Upper lobe of left lung (tissue), 6 donors: ENCODE measurements around the gene AP4M1. TPM values are rescaled to one million over a fixed set of nuclear protein-coding genes. Genes with fewer than 3 reads are reported as not detected.

Experiments used
- ATAC-seq, 2 donors: fragments of 200-7000 bp; cut with Tn5 transposase; one replicate each; pipeline ENCODE4 v1.9.1; 2022; ENCODE audit warnings: mild to moderate bottlenecking in 2 of 2, moderate library complexity in 2 of 2; ENCODE audit not compliant: low FRiP score in 2 of 2
- DNase-seq, 2 donors: peaks; one replicate each; pipeline ENCODE4 v3.0.0-alpha.2; 2019 to 2020
- H3K27ac ChIP-seq, 4 donors: fragments of 200-600 bp; sonication (generic); one replicate each; pipeline ENCODE4 v1.5.1; 2016 to 2019
- H3K27me3 ChIP-seq, 4 donors: fragments of 200-600 bp; sonication (generic); one replicate each; pipeline ENCODE4 v1.5.1; 2017 to 2019
- H3K36me3 ChIP-seq, 4 donors: fragments of 200-600 bp; sonication (generic); one replicate each; pipeline ENCODE4 v1.5.1; 2016 to 2019
- H3K4me1 ChIP-seq, 4 donors: fragments of 200-600 bp; sonication (generic); one replicate each; pipeline ENCODE4 v1.5.1; 2018 to 2019
- H3K4me3 ChIP-seq, 4 donors: fragments of 200-600 bp; sonication (generic); one replicate each; pipeline ENCODE4 v1.5.1; 2017 to 2019; ENCODE audit warnings: mild to moderate bottlenecking in 2 of 4, moderate library complexity in 1 of 4
- H3K9me3 ChIP-seq, 4 donors: fragments of 200-600 bp; sonication (generic); one replicate each; pipeline ENCODE4 v1.5.1; 2018 to 2019
- EP300 ChIP-seq, 4 donors: sonication (generic); formaldehyde crosslinking; IDR thresholded peaks; one replicate each; pipeline ENCODE4 v1.5.1; 2017; ENCODE audit warnings: antibody characterized with exemption in 4 of 4, control low read depth in 2 of 4
- POLR2A ChIP-seq, 4 donors: fragments of 450-650 bp; IDR thresholded peaks; one replicate each; pipeline ENCODE4 v1.5.1; 2016 to 2017; ENCODE audit warnings: antibody characterized with exemption in 4 of 4, mild to moderate bottlenecking in 2 of 4
- POLR2AphosphoS5 ChIP-seq, 2 donors: sonication (generic); formaldehyde crosslinking; IDR thresholded peaks; one replicate each; pipeline ENCODE4 v1.5.1; 2017; ENCODE audit warnings: antibody characterized with exemption in 2 of 2
- WGBS, 2 donors: methylation state at CpG; one replicate each; pipeline ENCODE4 v1.1.5; 2017 to 2018; 5-methylcytosine and 5-hydroxymethylcytosine counted together
- total RNA-seq, 6 donors: library from RNA; depleted of rRNA in 4 of 6; stranded (reverse); fragments of >200 nt in 4 of 6; gene quantifications; one replicate each; pipeline versions ENCODE4 v1.1.0 to v1.2.1, GENCODE V29; 2016 to 2021
- TF ChIP-seq, protein P1 (sequence below), 6 experiments: fragments of 450-650 bp in 4 of 6; fragments of 200-600 bp in 2 of 6; sonication (generic) in 2 of 6; IDR thresholded peaks; one replicate each; pipeline ENCODE4 v1.5.1; 2016 to 2019; ENCODE audit warnings: antibody characterized with exemption in 6 of 6
- donor health status: DM: no; HTN: no; CAD: no; lungs with moderate emphysema.
- donor health status: DM: no; HTN: yes; CAD: no; lungs with severe emphysema.

Gene AP4M1
- total RNA-seq, 6 donors from 2014 or later, result 17.3 to 142 (median 19.4) TPM

DNA sequence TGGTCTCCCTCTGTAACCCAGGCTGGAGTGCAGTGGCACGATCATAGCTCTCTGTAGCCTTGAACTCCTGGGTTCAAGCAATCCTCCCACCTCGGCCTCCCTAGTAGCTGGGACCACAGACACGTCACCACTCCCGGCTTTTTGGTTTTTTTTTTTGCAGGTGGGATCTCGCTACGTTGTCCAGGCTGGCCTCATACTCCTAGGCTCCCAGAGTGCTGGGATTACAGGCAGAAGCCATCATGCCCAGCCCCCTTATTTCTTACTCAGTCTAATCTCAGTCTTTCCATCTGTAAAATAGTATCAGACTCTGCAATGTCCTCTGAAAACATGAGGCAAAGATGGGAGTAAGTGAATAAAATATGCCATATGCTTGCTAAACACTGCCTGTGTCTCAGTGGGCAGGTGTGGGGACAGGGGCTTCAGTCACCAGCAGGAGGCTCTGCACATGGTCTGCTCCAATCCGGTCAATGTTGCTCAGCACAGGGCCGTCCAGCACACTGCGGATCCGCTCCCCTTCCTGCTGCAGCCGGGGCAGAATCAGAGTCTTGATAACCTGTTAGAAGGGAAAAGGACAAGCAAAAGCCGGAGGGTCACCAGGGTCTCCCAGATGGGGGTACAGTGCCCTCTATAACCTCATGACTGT is 8.2 kb downstream of the AP4M1 start:
- ATAC-seq (no peak), DNase-seq (no peak)
- Histone ChIP-seq H3K36me3 (peaks cover 20 to 97% (median 81%) of the 10 kb centered on the region in 4 donors), H3K4me1 (no peaks in the 10 kb centered on the region), H3K4me3 (no peak overlapping the region), H3K9me3 (no peaks in the 10 kb centered on the region), H3K27me3 (no peaks in the 10 kb centered on the region), H3K27ac (no peak overlapping the region)
- WGBS, 2 donors, result 90 to 93% methylated on average over 7 to 12 of the region's 12 CpGs
- TF ChIP-seq POLR2A (IDR thresholded peaks at IDR 0.05), result no peak
- TF ChIP-seq, protein P1, sequence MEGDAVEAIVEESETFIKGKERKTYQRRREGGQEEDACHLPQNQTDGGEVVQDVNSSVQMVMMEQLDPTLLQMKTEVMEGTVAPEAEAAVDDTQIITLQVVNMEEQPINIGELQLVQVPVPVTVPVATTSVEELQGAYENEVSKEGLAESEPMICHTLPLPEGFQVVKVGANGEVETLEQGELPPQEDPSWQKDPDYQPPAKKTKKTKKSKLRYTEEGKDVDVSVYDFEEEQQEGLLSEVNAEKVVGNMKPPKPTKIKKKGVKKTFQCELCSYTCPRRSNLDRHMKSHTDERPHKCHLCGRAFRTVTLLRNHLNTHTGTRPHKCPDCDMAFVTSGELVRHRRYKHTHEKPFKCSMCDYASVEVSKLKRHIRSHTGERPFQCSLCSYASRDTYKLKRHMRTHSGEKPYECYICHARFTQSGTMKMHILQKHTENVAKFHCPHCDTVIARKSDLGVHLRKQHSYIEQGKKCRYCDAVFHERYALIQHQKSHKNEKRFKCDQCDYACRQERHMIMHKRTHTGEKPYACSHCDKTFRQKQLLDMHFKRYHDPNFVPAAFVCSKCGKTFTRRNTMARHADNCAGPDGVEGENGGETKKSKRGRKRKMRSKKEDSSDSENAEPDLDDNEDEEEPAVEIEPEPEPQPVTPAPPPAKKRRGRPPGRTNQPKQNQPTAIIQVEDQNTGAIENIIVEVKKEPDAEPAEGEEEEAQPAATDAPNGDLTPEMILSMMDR (IDR thresholded peaks at IDR 0.05), result no peak
- no peak for TF ChIP-seq POLR2AphosphoS5 (IDR thresholded peaks at IDR 0.05)
- TF ChIP-seq EP300 (IDR thresholded peaks at IDR 0.05), result no peak

DNA sequence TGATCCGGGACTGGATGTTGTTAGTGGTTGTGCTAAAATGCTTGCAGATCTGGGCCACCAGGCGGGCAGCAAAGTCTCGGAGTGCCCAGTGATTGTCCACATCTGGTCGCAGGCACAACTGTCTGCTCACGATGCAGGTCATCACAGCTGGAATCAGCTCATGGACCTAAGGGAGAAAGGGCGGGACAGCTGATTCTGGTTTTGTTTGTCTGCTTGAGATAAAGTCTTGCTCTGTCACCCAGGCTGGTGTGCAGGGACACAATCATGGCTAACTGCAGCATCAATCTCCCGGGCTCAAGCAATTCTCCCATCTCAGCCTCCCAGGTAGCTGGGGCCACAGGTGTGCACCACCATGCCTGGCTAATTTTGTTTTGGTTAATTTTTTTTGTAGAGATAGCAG is 9.7 kb downstream of the AP4M1 start:
- H3K9me3 ChIP-seq, result no peaks in the 10 kb centered on the region
- peaks cover 20 to 82% (median 66%) of the 10 kb centered on the region in 4 donors for H3K36me3 ChIP-seq
- no peak overlapping the region for H3K4me3 ChIP-seq
- TF ChIP-seq EP300 (IDR thresholded peaks at IDR 0.05) (no peak), POLR2A (IDR thresholded peaks at IDR 0.05) (no peak), POLR2AphosphoS5 (IDR thresholded peaks at IDR 0.05) (no peak)
- TF ChIP-seq, protein P1 (IDR thresholded peaks at IDR 0.05), result no peak
- 99 to 100% methylated on average over 7 of the region's 7 CpGs for WGBS, 2 donors
- H3K27me3 ChIP-seq, result no peaks in the 10 kb centered on the region
- no peak overlapping the region for H3K27ac ChIP-seq
- DNase-seq (no peak), ATAC-seq (no peak)
- no peaks in the 10 kb centered on the region for H3K4me1 ChIP-seq

DNA sequence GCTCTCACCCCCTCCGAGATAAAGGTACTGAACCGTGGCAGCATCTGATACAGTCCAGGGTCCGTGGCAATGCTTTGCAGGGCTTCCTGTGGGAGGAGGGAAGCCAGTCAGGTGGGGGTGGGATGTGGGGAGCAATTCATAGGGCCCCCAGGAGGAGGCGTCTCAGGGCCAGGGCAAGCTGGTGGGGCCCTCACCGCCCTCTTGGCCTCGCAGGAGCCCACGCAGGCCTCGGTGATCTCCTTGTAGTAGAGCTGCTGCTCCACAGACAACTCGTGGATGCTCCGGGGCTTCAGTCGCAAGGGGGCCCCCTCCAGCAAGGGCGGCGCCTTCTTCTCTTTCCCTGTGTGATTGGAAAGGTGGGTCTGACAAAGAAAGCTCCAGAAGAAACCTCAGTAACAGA is 10.5 kb downstream of the AP4M1 start:
- no peaks in the 10 kb centered on the region for H3K4me1 ChIP-seq
- TF ChIP-seq POLR2A (IDR thresholded peaks at IDR 0.05) (no peak), EP300 (IDR thresholded peaks at IDR 0.05) (no peak), POLR2AphosphoS5 (IDR thresholded peaks at IDR 0.05) (no peak)
- TF ChIP-seq, protein P1 (IDR thresholded peaks at IDR 0.05), result no peak
- no peak for ATAC-seq
- no peak for DNase-seq
- WGBS, 2 donors, result 89 to 90% methylated on average over 2 to 13 of the region's 13 CpGs
- H3K4me3 ChIP-seq, result no peak overlapping the region
- no peaks in the 10 kb centered on the region for H3K9me3 ChIP-seq
- H3K36me3 ChIP-seq, result peaks cover 19 to 74% (median 59%) of the 10 kb centered on the region in 4 donors
- no peaks in the 10 kb centered on the region for H3K27me3 ChIP-seq
- no peak overlapping the region for H3K27ac ChIP-seq

DNA sequence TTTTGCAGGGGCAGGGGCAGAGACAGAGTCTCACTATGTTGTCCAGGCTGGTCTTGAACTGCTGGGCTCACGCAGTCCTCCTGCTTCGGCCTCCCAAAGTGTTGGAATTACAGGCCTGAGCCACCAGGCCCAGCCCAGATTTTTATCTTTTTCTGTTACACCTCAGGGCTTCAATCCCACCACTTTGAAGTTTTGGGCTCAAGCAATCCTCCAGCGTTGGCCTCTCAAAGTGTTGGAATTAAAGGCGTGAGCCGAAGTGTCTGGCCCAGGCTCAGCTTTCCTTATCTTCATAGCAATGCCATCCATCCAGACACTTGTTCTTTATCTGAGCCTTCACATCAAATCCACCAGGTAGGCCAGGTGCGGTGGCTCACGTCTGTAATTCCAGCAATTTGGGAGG is 13.6 kb downstream of the AP4M1 start:
- WGBS, 2 donors, result 80 to 89% methylated on average over 7 of the region's 7 CpGs
- Histone ChIP-seq H3K9me3 (no peaks in the 10 kb centered on the region), H3K36me3 (peaks cover 15 to 44% (median 35%) of the 10 kb centered on the region in 4 donors), H3K4me3 (no peak overlapping the region), H3K27ac (no peak overlapping the region), H3K4me1 (peaks cover 8 to 18% (median 9%) of the 10 kb centered on the region in 4 donors), H3K27me3 (no peaks in the 10 kb centered on the region)
- DNase-seq, result no peak
- no peak for TF ChIP-seq EP300 (IDR thresholded peaks at IDR 0.05)
- TF ChIP-seq POLR2AphosphoS5 (IDR thresholded peaks at IDR 0.05), result no peak
- TF ChIP-seq, protein P1 (IDR thresholded peaks at IDR 0.05), result no peak
- TF ChIP-seq POLR2A (IDR thresholded peaks at IDR 0.05), result no peak
- ATAC-seq, result no peak
